ENCODE results near the gene CC2D2A.

DNA sequence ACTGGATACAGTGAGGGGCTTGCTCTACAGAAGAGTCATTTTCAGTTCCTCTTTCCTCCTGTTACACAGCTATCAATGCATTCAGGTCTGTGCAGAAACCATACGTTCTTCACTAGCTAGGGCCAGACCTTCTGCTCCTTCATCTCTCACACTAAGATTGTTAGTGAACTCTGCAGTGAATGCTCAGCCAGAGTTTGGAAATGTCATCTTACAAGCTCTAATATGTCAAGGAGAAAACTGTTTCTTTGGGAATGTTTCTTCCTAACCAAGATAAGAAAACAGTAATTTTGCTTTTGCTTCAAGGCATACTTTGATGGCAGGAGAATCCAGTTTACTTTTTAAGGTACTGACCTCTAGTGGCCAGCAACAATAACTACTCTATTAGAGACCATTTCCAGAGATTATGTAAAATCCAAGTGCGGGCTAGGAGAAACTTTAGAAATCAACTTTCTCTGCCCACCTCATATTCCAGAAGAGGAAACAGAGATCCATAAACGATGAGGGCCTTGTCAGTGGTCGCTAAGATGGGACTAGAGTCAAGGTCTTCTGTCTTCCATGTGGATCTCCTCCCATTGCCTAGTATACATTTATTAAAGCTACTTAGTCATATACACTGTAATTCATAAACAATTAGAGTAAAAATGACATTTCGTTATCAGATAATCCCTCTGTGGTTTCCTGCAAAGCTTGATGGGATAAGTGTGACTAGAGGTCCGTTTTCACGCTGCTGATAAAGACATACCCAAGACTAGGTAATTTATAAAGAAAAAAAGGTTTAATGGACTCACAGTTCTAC lies 12.1 kb upstream of the CC2D2A start:
- TF ChIP-seq, protein P1, sequence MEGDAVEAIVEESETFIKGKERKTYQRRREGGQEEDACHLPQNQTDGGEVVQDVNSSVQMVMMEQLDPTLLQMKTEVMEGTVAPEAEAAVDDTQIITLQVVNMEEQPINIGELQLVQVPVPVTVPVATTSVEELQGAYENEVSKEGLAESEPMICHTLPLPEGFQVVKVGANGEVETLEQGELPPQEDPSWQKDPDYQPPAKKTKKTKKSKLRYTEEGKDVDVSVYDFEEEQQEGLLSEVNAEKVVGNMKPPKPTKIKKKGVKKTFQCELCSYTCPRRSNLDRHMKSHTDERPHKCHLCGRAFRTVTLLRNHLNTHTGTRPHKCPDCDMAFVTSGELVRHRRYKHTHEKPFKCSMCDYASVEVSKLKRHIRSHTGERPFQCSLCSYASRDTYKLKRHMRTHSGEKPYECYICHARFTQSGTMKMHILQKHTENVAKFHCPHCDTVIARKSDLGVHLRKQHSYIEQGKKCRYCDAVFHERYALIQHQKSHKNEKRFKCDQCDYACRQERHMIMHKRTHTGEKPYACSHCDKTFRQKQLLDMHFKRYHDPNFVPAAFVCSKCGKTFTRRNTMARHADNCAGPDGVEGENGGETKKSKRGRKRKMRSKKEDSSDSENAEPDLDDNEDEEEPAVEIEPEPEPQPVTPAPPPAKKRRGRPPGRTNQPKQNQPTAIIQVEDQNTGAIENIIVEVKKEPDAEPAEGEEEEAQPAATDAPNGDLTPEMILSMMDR (IDR thresholded peaks at IDR 0.05; ENCODE audit: low read depth, low read length), result peak; percentile 70
- TF ChIP-seq POLR2A (IDR thresholded peaks at IDR 0.05; ENCODE audit: extremely low read depth, insufficient read length) (no peak), MYC (IDR thresholded peaks at IDR 0.05; ENCODE audit: low read depth, low read length) (0 out of 2 replicates have a peak, but pooled peaks have one; percentile 41)
- TF ChIP-seq, protein P2, sequence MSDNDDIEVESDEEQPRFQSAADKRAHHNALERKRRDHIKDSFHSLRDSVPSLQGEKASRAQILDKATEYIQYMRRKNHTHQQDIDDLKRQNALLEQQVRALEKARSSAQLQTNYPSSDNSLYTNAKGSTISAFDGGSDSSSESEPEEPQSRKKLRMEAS (IDR thresholded peaks at IDR 0.05; ENCODE audit: low read depth, low read length), result no peak
